Esophagus squamous epithelium (tissue), 5 donors: ENCODE measurements around the gene TFDP2. TPM values are rescaled to one million over a fixed set of nuclear protein-coding genes. Genes with fewer than 3 reads are reported as not detected.
"Not testable (repeated sequence)": the region's sequence is repeated elsewhere in the genome, so short reads cannot be mapped to it uniquely, and the experiment has no call there.

Experiments used
- DNase-seq: peaks from one replicate; lab custom pipeline; 2025; lab: John Stamatoyannopoulos, UW
- H3K27ac ChIP-seq, 4 donors: fragments of 200-600 bp; sonication (generic); one replicate each; pipeline ENCODE4 v1.5.1; 2016 to 2019; ENCODE audit warnings: mild to moderate bottlenecking in 1 of 4
- H3K27me3 ChIP-seq, 4 donors: fragments of 200-600 bp; sonication (generic); 1 replicate in 3 of 4; 2 replicates in 1 of 4; pipeline versions ENCODE4 v1.5.1 to v1.6.0; 2017 to 2021; ENCODE audit warnings: antibody characterized with exemption in 1 of 4
- H3K36me3 ChIP-seq, 3 donors: fragments of 200-600 bp; sonication (generic); one replicate each; pipeline ENCODE4 v1.5.1; 2016 to 2019
- H3K4me1 ChIP-seq, 3 donors: fragments of 200-600 bp; sonication (generic); one replicate each; pipeline ENCODE4 v1.5.1; 2017 to 2019
- H3K4me3 ChIP-seq, 4 donors: fragments of 200-600 bp; sonication (generic); 1 replicate in 3 of 4; 2 replicates in 1 of 4; pipeline ENCODE4 v1.5.1; 2016 to 2019; ENCODE audit warnings: mild to moderate bottlenecking in 2 of 4, moderate library complexity in 1 of 4
- H3K9me3 ChIP-seq, 3 donors: fragments of 200-600 bp; sonication (generic); one replicate each; pipeline ENCODE4 v1.5.1; 2016 to 2019
- CTCF ChIP-seq, 6 experiments: fragments of 450-650 bp in 4 of 6; fragments of 200-600 bp in 2 of 6; sonication (generic) in 2 of 6; IDR thresholded peaks; one replicate each; pipeline ENCODE4 v1.5.1; 2016 to 2019; ENCODE audit warnings: antibody characterized with exemption in 6 of 6, mild to moderate bottlenecking in 4 of 6, moderate library complexity in 4 of 6
- POLR2A ChIP-seq, 4 donors: fragments of 450-650 bp; IDR thresholded peaks; one replicate each; pipeline ENCODE4 v1.6.1; 2017; ENCODE audit warnings: antibody characterized with exemption in 4 of 4, mild to moderate bottlenecking in 4 of 4, moderate library complexity in 3 of 4
- WGBS, 2 donors: methylation state at CpG; one replicate each; pipeline ENCODE4 v1.1.5; 2018; 5-methylcytosine and 5-hydroxymethylcytosine counted together
- intact Hi-C: fragments of 100-400 bp; cut with DNase I; formaldehyde crosslinking; loops from one replicate; pipeline ENCODE4 v1.15.0; 2022
- total RNA-seq, 4 donors: library from RNA; depleted of rRNA; stranded (reverse); fragments of >200 nt; gene quantifications; one replicate each; pipeline ENCODE4 v1.1.0, GENCODE V29; 2016
- donor health status: DM: yes; HTN: yes; CAD: no.

The TFDP2 gene
- total RNA-seq, 4 donors from 2014 or later: 13.1 to 37.6 (median 18.6) TPM

GRCh38 chr3:142095841-142096240, 53.5 kb downstream of the TFDP2 start:
- TF ChIP-seq CTCF (IDR thresholded peaks at IDR 0.05) (no peak), POLR2A (IDR thresholded peaks at IDR 0.05) (no peak)
- intact Hi-C loops: no loop called here
- H3K27ac ChIP-seq: no peak overlapping the region
- no peaks in the 10 kb centered on the region for H3K9me3 ChIP-seq
- H3K4me1 ChIP-seq: no peaks in the 10 kb centered on the region
- DNase-seq: no peak
- H3K27me3 ChIP-seq: no peaks in the 10 kb centered on the region
- 58 to 78% methylated on average over 2 of the region's 2 CpGs for WGBS, 2 donors
- H3K4me3 ChIP-seq: no peak overlapping the region
- no peaks in the 10 kb centered on the region for H3K36me3 ChIP-seq

GRCh38 chr3:142088925-142089324, 60.4 kb downstream of the TFDP2 start:
- H3K4me1 ChIP-seq, H3K4me3 ChIP-seq, H3K9me3 ChIP-seq, H3K27ac ChIP-seq, H3K27me3 ChIP-seq, DNase-seq, intact Hi-C loops, H3K36me3 ChIP-seq: not testable (repeated sequence)
- whole genome bisulfite sequencing, 2 donors: 90 to 91% methylated on average over 3 to 5 of the region's 5 CpGs

- Histone ChIP-seq H3K4me1 (no peaks in the 10 kb centered on the region), H3K36me3 (no peaks in the 10 kb centered on the region), H3K9me3 (no peaks in the 10 kb centered on the region), H3K27ac (no peak overlapping the region), H3K27me3 (no peaks in the 10 kb centered on the region), H3K4me3 (no peak overlapping the region)
- intact Hi-C loops: no loop called here
- DNase-seq: no peak
- TF ChIP-seq POLR2A (IDR thresholded peaks at IDR 0.05) (no peak), CTCF (IDR thresholded peaks at IDR 0.05) (no peak)
- WGBS, 2 donors: 92 to 96% methylated on average over 5 of the region's 5 CpGs
Observed at GRCh38 chr3:142088522-142088921, 60.8 kb downstream of the TFDP2 start.

- no peaks in the 10 kb centered on the region for H3K9me3 ChIP-seq
- no peaks in the 10 kb centered on the region for H3K27me3 ChIP-seq
- no peaks in the 10 kb centered on the region for H3K4me1 ChIP-seq
- no peak overlapping the region for H3K27ac ChIP-seq
- no peak for TF ChIP-seq POLR2A (IDR thresholded peaks at IDR 0.05)
- TF ChIP-seq CTCF (IDR thresholded peaks at IDR 0.05): no peak
- no peak for DNase-seq
- intact Hi-C loops: no loop called here
- 27 to 29% methylated on average over 1 of the region's 1 CpG for whole genome bisulfite sequencing, 2 donors
- no peaks in the 10 kb centered on the region for H3K36me3 ChIP-seq
- H3K4me3 ChIP-seq: no peak overlapping the region
Observed at GRCh38 chr3:142087676-142088075, 61.7 kb downstream of the TFDP2 start.

GRCh38 chr3:142086581-142087090, 62.7 kb downstream of the TFDP2 start:
- Histone ChIP-seq H3K27me3 (no peaks in the 10 kb centered on the region), H3K9me3 (no peaks in the 10 kb centered on the region), H3K27ac (no peak overlapping the region), H3K36me3 (no peaks in the 10 kb centered on the region), H3K4me1 (no peaks in the 10 kb centered on the region), H3K4me3 (no peak overlapping the region)
- TF ChIP-seq CTCF (IDR thresholded peaks at IDR 0.05): no peak
- no peak for TF ChIP-seq POLR2A (IDR thresholded peaks at IDR 0.05)
- DNase-seq: no peak
- 72 to 86% methylated on average over 2 of the region's 2 CpGs for WGBS, 2 donors
- intact Hi-C loops: no loop called here

GRCh38 chr3:142081178-142081577, 68.2 kb downstream of the TFDP2 start:
- H3K4me3 ChIP-seq: no peak overlapping the region
- DNase-seq: no peak
- no peaks in the 10 kb centered on the region for H3K27me3 ChIP-seq
- H3K9me3 ChIP-seq: no peaks in the 10 kb centered on the region
- TF ChIP-seq POLR2A (IDR thresholded peaks at IDR 0.05) (no peak), CTCF (IDR thresholded peaks at IDR 0.05) (no peak)
- no peak overlapping the region for H3K27ac ChIP-seq
- H3K36me3 ChIP-seq: peaks cover 0 to 13% (median 0%) of the 10 kb centered on the region in 3 donors
- H3K4me1 ChIP-seq: no peaks in the 10 kb centered on the region
- intact Hi-C loops: no loop called here
